ENCODE results near the gene HS6ST2. TPM values are rescaled to one million over a fixed set of nuclear protein-coding genes. Genes with fewer than 3 reads are reported as not detected.

The HS6ST2 gene
- total and polyA plus RNA-seq, 9 donors, result 27.8 to 52.3 (median 38.8) TPM

GRCh38 chrX:132774010-132774714 is 184.3 kb downstream of the HS6ST2 start:
- no peaks in the 10 kb centered on the region for H3K36me3 ChIP-seq (ENCODE audit: control insufficient read depth, insufficient read depth, low read length)
- H3K27ac ChIP-seq (ENCODE audit: low read length), result no peak overlapping the region
- no peak overlapping the region for H3K4me3 ChIP-seq (ENCODE audit: low read length)
- H3K27me3 ChIP-seq (ENCODE audit: control insufficient read depth, insufficient read depth, low read length), result peaks cover 6% of the 10 kb centered on the region
- H3K9me3 ChIP-seq (replicated peaks; ENCODE audit: control insufficient read depth, low read depth, low read length), result no peaks in the 10 kb centered on the region
- 70% methylated on average over 2 of the region's 5 CpGs for WGBS (ENCODE audit: insufficient coverage)
- H3K4me1 ChIP-seq (ENCODE audit: control insufficient read depth, insufficient read depth, low read length), result no peaks in the 10 kb centered on the region
- DNase-seq, result peak; percentile 29

- Histone ChIP-seq H3K9me3 (replicated peaks; ENCODE audit: control insufficient read depth, low read depth, low read length) (no peaks in the 10 kb centered on the region), H3K27me3 (ENCODE audit: control insufficient read depth, insufficient read depth, low read length) (peaks cover 14% of the 10 kb centered on the region), H3K4me1 (ENCODE audit: control insufficient read depth, insufficient read depth, low read length) (no peaks in the 10 kb centered on the region), H3K27ac (ENCODE audit: low read length) (no peak overlapping the region), H3K36me3 (ENCODE audit: control insufficient read depth, insufficient read depth, low read length) (no peaks in the 10 kb centered on the region), H3K4me3 (ENCODE audit: low read length) (no peak overlapping the region)
- 93% methylated on average over 3 of the region's 7 CpGs for WGBS (ENCODE audit: insufficient coverage)
- DNase-seq, result no peak
These were observed 188.8 kb downstream of the HS6ST2 start for GRCh38 chrX:132769609-132770008.

GRCh38 chrX:132766452-132766851 is 192.0 kb downstream of the HS6ST2 start:
- no CpG with 5 or more reads among the region's 1 CpG for WGBS (ENCODE audit: insufficient coverage)
- no peaks in the 10 kb centered on the region for H3K9me3 ChIP-seq (replicated peaks; ENCODE audit: control insufficient read depth, low read depth, low read length)
- no peaks in the 10 kb centered on the region for H3K4me1 ChIP-seq (ENCODE audit: control insufficient read depth, insufficient read depth, low read length)
- no peak overlapping the region for H3K4me3 ChIP-seq (ENCODE audit: low read length)
- H3K27me3 ChIP-seq (ENCODE audit: control insufficient read depth, insufficient read depth, low read length), result peaks cover 16% of the 10 kb centered on the region
- H3K27ac ChIP-seq (ENCODE audit: low read length), result no peak overlapping the region
- no peaks in the 10 kb centered on the region for H3K36me3 ChIP-seq (ENCODE audit: control insufficient read depth, insufficient read depth, low read length)
- no peak for DNase-seq

GRCh38 chrX:132763528-132763927 is 194.9 kb downstream of the HS6ST2 start:
- Histone ChIP-seq H3K4me1 (ENCODE audit: control insufficient read depth, insufficient read depth, low read length) (peaks cover 4% of the 10 kb centered on the region), H3K9me3 (replicated peaks; ENCODE audit: control insufficient read depth, low read depth, low read length) (no peaks in the 10 kb centered on the region), H3K27ac (ENCODE audit: low read length) (no peak overlapping the region), H3K27me3 (ENCODE audit: control insufficient read depth, insufficient read depth, low read length) (peaks cover 23% of the 10 kb centered on the region), H3K4me3 (ENCODE audit: low read length) (no peak overlapping the region), H3K36me3 (ENCODE audit: control insufficient read depth, insufficient read depth, low read length) (no peaks in the 10 kb centered on the region)
- no peak for DNase-seq
- WGBS (ENCODE audit: insufficient coverage), result 60% methylated on average over 1 of the region's 3 CpGs

- peak; percentile 27 for DNase-seq
- Histone ChIP-seq H3K27ac (ENCODE audit: low read length) (no peak overlapping the region), H3K27me3 (ENCODE audit: control insufficient read depth, insufficient read depth, low read length) (peaks cover 17% of the 10 kb centered on the region), H3K4me3 (ENCODE audit: low read length) (no peak overlapping the region), H3K9me3 (replicated peaks; ENCODE audit: control insufficient read depth, low read depth, low read length) (no peaks in the 10 kb centered on the region), H3K36me3 (ENCODE audit: control insufficient read depth, insufficient read depth, low read length) (no peaks in the 10 kb centered on the region), H3K4me1 (ENCODE audit: control insufficient read depth, insufficient read depth, low read length) (peaks cover 8% of the 10 kb centered on the region)
- WGBS (ENCODE audit: insufficient coverage), result 61% methylated on average over 3 of the region's 4 CpGs
These were observed 199.7 kb downstream of the HS6ST2 start for GRCh38 chrX:132758759-132759158.

- Histone ChIP-seq H3K9me3 (replicated peaks; ENCODE audit: control insufficient read depth, low read depth, low read length) (no peaks in the 10 kb centered on the region), H3K4me1 (ENCODE audit: control insufficient read depth, insufficient read depth, low read length) (peaks cover 15% of the 10 kb centered on the region), H3K27ac (ENCODE audit: low read length) (no peak overlapping the region), H3K27me3 (ENCODE audit: control insufficient read depth, insufficient read depth, low read length) (peaks cover 18% of the 10 kb centered on the region), H3K36me3 (ENCODE audit: control insufficient read depth, insufficient read depth, low read length) (no peaks in the 10 kb centered on the region), H3K4me3 (ENCODE audit: low read length) (no peak overlapping the region)
- no peak for DNase-seq
- WGBS (ENCODE audit: insufficient coverage), result 60% methylated on average over 1 of the region's 3 CpGs
These were observed 201.3 kb downstream of the HS6ST2 start for GRCh38 chrX:132757066-132757623.

- Histone ChIP-seq H3K4me3 (ENCODE audit: low read length) (no peak overlapping the region), H3K27ac (ENCODE audit: low read length) (no peak overlapping the region), H3K4me1 (ENCODE audit: control insufficient read depth, insufficient read depth, low read length) (peaks cover 22% of the 10 kb centered on the region), H3K36me3 (ENCODE audit: control insufficient read depth, insufficient read depth, low read length) (no peaks in the 10 kb centered on the region), H3K27me3 (ENCODE audit: control insufficient read depth, insufficient read depth, low read length) (peaks cover 22% of the 10 kb centered on the region), H3K9me3 (replicated peaks; ENCODE audit: control insufficient read depth, low read depth, low read length) (no peaks in the 10 kb centered on the region)
- DNase-seq, result no peak
- WGBS (ENCODE audit: insufficient coverage), result 80% methylated on average over 2 of the region's 4 CpGs
These were observed 202.0 kb downstream of the HS6ST2 start for GRCh38 chrX:132756439-132756838.

GRCh38 chrX:132751063-132751690 is 207.3 kb downstream of the HS6ST2 start:
- Histone ChIP-seq H3K27ac (ENCODE audit: low read length) (peak overlapping the region; percentile 83), H3K27me3 (ENCODE audit: control insufficient read depth, insufficient read depth, low read length) (peaks cover 27% of the 10 kb centered on the region), H3K9me3 (replicated peaks; ENCODE audit: control insufficient read depth, low read depth, low read length) (no peaks in the 10 kb centered on the region), H3K36me3 (ENCODE audit: control insufficient read depth, insufficient read depth, low read length) (no peaks in the 10 kb centered on the region), H3K4me1 (ENCODE audit: control insufficient read depth, insufficient read depth, low read length) (peaks cover 43% of the 10 kb centered on the region), H3K4me3 (ENCODE audit: low read length) (no peak overlapping the region)
- WGBS (ENCODE audit: insufficient coverage), result 30% methylated on average over 2 of the region's 3 CpGs
- DNase-seq, result peak; percentile 83

GRCh38 chrX:132750331-132751062 is 207.9 kb downstream of the HS6ST2 start:
- Histone ChIP-seq H3K4me1 (ENCODE audit: control insufficient read depth, insufficient read depth, low read length) (peaks cover 43% of the 10 kb centered on the region), H3K27ac (ENCODE audit: low read length) (peak overlapping the region; percentile 83), H3K27me3 (ENCODE audit: control insufficient read depth, insufficient read depth, low read length) (peaks cover 27% of the 10 kb centered on the region), H3K36me3 (ENCODE audit: control insufficient read depth, insufficient read depth, low read length) (no peaks in the 10 kb centered on the region), H3K9me3 (replicated peaks; ENCODE audit: control insufficient read depth, low read depth, low read length) (no peaks in the 10 kb centered on the region), H3K4me3 (ENCODE audit: low read length) (no peak overlapping the region)
- WGBS (ENCODE audit: insufficient coverage), result 56% methylated on average over 2 of the region's 6 CpGs
- DNase-seq, result peak; percentile 27

GRCh38 chrX:132749406-132749805 is 209.0 kb downstream of the HS6ST2 start:
- Histone ChIP-seq H3K27me3 (ENCODE audit: control insufficient read depth, insufficient read depth, low read length) (peaks cover 27% of the 10 kb centered on the region), H3K27ac (ENCODE audit: low read length) (peak overlapping the region; percentile 83), H3K4me1 (ENCODE audit: control insufficient read depth, insufficient read depth, low read length) (peaks cover 43% of the 10 kb centered on the region), H3K4me3 (ENCODE audit: low read length) (no peak overlapping the region), H3K36me3 (ENCODE audit: control insufficient read depth, insufficient read depth, low read length) (no peaks in the 10 kb centered on the region), H3K9me3 (replicated peaks; ENCODE audit: control insufficient read depth, low read depth, low read length) (no peaks in the 10 kb centered on the region)
- DNase-seq, result peak; percentile 21
- WGBS (ENCODE audit: insufficient coverage), result 53% methylated on average over 2 of the region's 3 CpGs
